SH-SY5Y (cell line): ENCODE data around the gene HELZ2.

Experiments
- GATA2 ChIP-seq: IDR thresholded peaks from 2 replicates; pipeline ENCODE4 v1.6.1; 2011; ENCODE audit warnings: mild to moderate bottlenecking, low read depth, low read length
- GATA3 ChIP-seq: IDR thresholded peaks from 2 replicates; pipeline ENCODE4 v1.6.1; 2011; ENCODE audit warnings: low read depth, mild to moderate bottlenecking, low read length, moderate library complexity

HELZ2 gene

GRCh38 chr20:63554361-63555278 lies 19.4 kb downstream of the HELZ2 start:
- TF ChIP-seq GATA2 (no peak), GATA3 (no peak)

GRCh38 chr20:63553933-63554290 lies 20.1 kb downstream of the HELZ2 start, which contains the start of gene FNDC11:
FNDC11 (plus strand) TSS chr20:63554159; CDS start chr20:63555664, 1,505 bp downstream.
- TF ChIP-seq GATA2 (no peak), GATA3 (no peak)

GRCh38 chr20:63553251-63553932 lies 20.6 kb downstream of the HELZ2 start:
- TF ChIP-seq GATA3, result no peak
- no peak for TF ChIP-seq GATA2

- TF ChIP-seq GATA2 (no peak), GATA3 (no peak)
Observed at GRCh38 chr20:63552481-63553249, 21.4 kb downstream of the HELZ2 start.

GRCh38 chr20:63551068-63551467 lies 23.0 kb downstream of the HELZ2 start:
- no peak for TF ChIP-seq GATA3
- TF ChIP-seq GATA2, result no peak

GRCh38 chr20:63549679-63550282 lies 24.3 kb downstream of the HELZ2 start:
- TF ChIP-seq GATA2 (no peak), GATA3 (no peak)

GRCh38 chr20:63549019-63549418 lies 25.0 kb downstream of the HELZ2 start:
- no peak for TF ChIP-seq GATA3
- no peak for TF ChIP-seq GATA2

GRCh38 chr20:63548542-63548941 lies 25.5 kb downstream of the HELZ2 start:
- TF ChIP-seq GATA3 (no peak), GATA2 (no peak)

GRCh38 chr20:63547725-63548480 lies 26.1 kb downstream of the HELZ2 start, which contains the start of gene SRMS:
SRMS (minus strand) TSS chr20:63547749; CDS start chr20:63547463, 286 bp downstream.
- no peak for TF ChIP-seq GATA3
- TF ChIP-seq GATA2, result no peak

GRCh38 chr20:63546956-63547724 lies 26.9 kb downstream of the HELZ2 start:
- TF ChIP-seq GATA3 (no peak), GATA2 (no peak)

GRCh38 chr20:63546256-63546955 lies 27.6 kb downstream of the HELZ2 start:
- TF ChIP-seq GATA2 (no peak), GATA3 (no peak)

GRCh38 chr20:63545814-63546213 lies 28.2 kb downstream of the HELZ2 start:
- no peak for TF ChIP-seq GATA3
- TF ChIP-seq GATA2, result no peak

- no peak for TF ChIP-seq GATA2
- TF ChIP-seq GATA3, result no peak
Observed at GRCh38 chr20:63544958-63545516, 29.0 kb downstream of the HELZ2 start.
